ENCODE measurements around the gene SPTLC2.
"Not testable (repeated sequence)": the region's sequence is repeated elsewhere in the genome, so short reads cannot be mapped to it uniquely, and the experiment has no call there.

- not testable (repeated sequence) for TF ChIP-seq POLR2A, CTCF, EP300 (IDR thresholded peaks at IDR 0.05)
These were observed 19.0 kb upstream of the SPTLC2 start for GRCh38 chr14:77635466-77635865.

Measured in suprapubic skin (tissue), 3 donors.